GM18498 (cell line): ENCODE measurements around the gene NRXN3.
"Not testable (repeated sequence)": the region's sequence is repeated elsewhere in the genome, so short reads cannot be mapped to it uniquely, and the experiment has no call there.

Source experiments
- ATAC-seq: cut with Tn5 transposase; IDR thresholded peaks from one replicate; pipeline ENCODE4 v1.9.1; 2021; ENCODE audit warnings: mild to moderate bottlenecking, moderate library complexity; ENCODE audit not compliant: unreplicated experiment

The NRXN3 gene

DNA sequence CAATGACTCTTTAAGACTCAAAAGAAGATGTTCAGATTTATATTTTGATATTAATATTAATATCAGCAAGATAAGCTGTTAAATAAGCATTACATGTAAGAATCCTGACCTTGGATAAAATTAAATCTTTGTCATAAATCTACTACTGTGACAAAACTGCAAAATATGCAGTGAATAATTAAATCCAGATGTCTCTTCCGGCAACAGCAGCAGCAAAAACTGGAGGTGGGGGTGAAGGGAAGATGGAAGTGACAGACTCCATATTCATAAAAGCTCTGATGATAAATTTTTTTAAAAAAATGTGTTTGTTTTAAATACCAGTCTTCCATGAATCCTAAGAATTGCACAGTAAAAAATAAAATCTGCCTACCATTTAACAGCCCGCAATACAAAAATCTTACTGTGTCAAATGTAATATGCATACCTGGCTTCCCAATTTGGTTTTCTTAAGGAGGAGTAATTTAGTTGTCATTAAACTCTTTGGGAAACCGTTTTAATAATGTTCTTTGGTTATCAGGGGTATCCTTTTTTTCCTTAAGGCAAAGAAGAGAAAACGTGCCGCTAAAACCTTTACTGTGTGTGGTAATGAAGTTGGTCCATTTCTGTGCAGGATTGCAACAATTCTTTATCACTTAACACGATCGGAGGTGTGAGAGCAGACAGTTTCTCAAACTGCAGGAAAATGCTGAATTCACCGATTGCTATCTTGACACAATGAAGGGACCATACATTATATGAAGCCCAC lies 1562.9 kb downstream of the NRXN3 start:
- ATAC-seq: no peak

DNA sequence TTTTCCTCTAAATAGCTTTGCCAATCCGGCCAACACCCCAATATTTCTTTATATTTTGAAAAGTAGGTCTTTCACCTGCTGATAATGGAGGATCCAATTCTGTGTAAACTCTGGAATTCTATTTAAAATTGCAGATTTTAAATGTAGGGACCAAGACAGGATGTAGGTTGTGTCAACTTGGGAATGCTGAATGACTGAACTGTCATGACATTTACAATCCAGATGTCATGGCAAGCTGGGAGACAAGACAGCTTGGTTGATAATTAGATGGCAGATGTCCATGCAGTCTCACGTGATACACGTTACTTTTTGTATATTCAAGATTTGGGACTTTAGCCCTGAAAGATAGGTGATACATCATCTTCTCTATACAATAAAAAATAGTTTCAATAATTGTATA lies 1564.0 kb downstream of the NRXN3 start:
- no peak for ATAC-seq

DNA sequence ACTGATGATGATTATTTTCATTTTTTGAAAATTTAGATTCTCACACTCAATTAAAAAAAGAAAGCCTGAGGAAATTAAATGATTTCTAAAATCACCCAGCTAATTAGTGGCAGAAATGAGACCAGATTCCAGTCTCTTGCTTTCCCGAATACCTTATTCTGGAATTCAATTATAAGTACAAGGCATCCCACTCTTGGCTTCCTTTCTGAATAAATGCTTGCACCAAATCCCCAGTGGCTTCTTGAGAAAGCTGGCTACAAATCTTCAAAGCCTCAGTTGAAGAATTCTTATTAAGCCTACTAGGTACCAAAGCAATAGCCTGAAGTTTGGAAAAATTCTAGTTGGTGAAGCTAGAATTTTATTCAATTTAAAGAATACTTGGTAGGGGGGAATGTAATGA lies 1564.5 kb downstream of the NRXN3 start:
- ATAC-seq: no peak

DNA sequence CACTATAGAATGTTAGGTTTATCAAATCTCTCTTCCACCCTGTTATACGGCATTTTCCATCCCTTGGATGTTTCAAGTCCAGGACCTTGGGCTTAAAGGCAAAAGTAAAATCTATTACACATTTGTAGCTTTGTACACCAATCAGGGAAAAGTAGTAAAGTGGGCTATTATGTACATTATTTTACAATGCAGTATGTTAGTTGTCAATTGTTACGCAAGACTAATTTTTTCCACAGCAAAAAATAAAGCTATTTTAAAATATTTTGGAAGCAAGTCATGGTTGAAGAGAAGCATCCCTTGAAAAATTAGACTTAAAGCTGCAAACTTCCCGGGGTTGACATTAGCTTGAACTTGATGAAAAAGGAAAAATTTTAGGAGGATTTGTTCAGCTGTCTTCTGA lies 1564.9 kb downstream of the NRXN3 start:
- ATAC-seq: no peak

DNA sequence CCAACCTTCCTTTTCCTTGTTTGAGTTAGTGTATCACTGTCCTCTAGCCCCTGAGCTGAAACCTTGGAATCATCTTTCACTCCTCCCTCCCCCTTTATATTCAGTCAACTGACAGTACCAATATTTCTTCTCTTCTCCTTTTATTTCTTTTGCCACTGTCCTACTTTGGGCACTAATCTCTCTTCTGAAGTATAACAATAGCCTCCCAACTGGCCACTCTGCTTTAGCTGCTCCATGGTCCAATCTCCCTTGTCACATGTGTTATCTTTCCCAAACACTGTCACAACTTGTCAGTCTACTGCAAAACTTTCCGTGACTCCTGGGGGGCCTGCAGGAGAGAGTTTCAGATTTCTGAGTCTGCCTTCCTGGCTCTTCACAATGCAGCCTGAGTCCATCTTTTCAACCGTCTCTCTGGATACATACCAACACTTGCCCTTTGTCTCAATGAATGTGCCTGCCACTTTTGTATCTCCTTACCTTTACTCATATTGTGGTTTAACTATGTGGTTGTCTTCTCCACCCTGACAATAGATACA lies 1570.0 kb downstream of the NRXN3 start:
- ATAC-seq: no peak

DNA sequence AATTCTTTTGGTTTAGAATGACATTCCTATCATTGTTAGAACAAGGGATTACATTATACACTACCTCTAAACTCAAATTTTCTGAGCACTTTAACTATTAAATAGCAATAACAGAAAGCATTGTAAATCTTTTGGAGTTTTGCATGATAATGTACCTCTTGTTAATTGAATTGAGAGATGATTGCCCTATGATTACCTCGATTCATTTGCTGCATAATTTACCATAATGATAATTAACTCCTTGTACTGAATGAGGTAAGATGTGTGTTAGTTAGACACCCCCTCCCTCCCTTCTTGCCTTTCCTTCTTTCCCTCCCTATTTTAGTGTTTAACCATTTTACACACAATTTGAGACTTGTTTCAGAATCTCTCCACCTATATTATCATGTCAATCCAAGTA lies 1572.0 kb downstream of the NRXN3 start:
- ATAC-seq: no peak

DNA sequence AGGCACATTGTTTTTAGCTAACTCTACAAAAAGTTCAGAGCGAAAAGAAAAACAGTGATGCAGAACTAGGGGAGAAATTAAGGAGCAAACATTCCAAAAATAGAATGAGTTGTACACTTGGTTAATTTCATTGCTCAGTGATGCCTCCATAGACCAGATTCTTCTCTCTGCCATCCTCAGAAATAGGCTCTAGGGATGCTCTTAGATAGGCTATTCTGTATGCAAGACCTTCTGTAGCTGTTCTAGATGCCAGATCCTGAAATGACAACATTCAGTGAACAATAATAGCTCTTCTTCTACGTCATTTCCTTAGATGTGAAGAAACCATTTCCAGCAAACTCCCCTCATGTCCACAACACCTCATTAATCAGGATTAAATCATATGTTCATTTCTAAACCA lies 1574.9 kb downstream of the NRXN3 start:
- no peak for ATAC-seq

DNA sequence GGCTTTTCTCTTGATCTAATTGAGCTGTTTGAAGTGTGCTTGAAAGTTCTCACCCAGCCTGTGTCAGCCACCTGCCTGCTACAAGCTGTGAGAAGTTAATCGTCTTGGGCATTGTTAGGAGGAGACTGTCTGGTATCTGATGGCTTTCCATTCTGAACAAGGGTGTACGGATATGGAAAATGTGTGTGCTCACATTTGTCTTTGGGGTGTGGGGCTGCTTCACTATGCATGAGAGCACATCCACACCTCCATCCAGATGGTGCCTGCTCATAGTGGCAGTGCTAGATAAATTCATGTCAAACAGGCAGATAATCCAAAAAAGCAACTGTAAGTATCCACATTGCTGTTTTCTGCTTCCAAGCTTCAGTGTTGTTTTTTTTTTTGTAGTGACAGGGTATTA lies 1578.9 kb downstream of the NRXN3 start:
- ATAC-seq: no peak

DNA sequence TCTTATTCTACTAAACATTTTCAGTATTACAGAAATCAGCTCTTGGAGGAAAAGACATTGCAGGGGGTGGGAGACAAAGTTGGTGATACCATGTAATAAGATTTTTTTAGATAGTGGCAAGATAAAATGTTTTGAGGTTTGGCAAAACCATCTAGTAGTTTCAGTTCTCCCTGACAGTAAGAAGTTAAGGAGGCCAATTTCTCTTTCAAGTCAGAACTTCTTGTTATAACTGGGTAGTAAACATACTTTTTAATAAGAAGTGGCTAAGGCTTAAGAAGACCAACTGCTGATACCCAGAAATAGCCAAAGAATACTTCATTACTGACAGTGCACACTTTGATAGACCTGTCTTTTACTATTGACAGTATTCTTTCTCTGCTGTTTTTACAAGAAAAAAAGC lies 1588.8 kb downstream of the NRXN3 start:
- no peak for ATAC-seq

DNA sequence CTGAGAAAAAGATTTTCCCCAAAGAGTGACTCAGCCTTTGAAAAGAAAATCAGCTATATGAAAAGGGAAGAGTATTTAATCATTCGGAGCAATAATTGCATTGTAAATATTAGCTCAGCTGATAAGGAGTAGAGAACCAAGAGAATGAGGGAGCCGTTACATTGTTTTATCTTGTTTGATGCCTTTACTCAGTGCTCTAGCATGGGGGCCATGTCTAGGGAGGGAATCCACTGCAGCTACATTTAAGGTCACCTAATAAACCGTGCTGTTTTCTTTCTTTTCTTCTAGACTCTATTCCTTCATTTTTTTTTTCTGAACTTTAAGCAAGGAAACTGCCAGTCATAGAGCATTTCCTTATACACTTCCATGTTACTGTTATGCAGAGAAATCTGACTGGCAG lies 1594.2 kb downstream of the NRXN3 start:
- ATAC-seq: no peak

DNA sequence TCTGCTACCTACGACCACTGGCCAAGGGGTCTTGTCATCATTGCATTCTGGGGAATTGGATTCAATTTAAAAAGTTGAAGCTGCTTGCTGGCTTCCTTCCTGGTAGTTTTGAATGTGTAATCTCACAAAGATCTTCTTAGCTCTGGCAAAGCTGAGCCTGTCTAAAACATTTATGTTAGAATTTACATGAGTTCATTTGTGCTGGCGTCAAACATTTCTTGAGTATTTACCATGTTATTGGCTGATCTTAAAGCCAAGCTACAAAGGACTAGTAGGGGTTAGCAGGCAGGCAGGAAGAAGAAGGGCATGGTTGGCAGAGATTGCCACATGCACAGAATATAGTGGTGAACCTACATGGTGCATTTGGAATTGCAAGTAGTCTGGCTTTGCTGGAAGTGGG lies 1596.3 kb downstream of the NRXN3 start:
- no peak for ATAC-seq

DNA sequence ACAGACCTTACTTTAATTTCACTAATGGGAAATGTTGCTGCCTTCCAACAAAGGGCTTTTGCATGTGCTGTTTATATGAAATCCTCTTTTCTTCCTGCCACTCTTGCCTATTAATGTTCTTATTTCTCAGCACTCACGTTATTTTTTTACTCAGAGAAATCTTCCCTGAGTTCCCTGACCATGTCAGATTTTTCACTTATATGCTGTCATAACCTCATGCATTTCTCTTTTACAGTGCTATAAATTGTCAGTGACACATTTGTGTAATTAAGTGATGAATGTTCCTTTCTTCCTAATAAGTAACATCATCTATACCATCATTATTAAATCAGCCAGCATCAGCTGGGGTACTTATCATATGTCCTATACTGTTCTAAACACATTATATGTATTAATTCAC lies 1597.1 kb downstream of the NRXN3 start:
- no peak for ATAC-seq

DNA sequence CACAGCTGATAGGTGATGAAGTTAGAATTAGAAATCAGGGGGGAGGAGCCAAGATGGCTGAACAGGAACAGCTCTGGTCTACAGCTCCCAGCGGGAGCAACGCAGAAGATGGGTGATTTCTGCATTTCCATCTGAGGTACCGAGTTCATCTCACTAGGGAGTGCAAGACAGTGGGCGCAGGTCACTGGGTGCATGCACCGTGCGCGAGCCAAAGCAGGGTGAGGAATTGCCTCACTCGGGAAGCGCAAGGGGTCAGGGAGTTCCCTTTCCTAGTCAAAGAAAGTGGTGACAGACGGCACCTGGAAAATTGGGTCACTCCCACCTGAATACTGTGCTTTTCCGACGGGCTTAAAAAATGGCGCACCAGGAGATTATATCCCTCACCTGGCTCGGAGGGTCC lies 1597.5 kb downstream of the NRXN3 start:
- ATAC-seq: not testable (repeated sequence)

DNA sequence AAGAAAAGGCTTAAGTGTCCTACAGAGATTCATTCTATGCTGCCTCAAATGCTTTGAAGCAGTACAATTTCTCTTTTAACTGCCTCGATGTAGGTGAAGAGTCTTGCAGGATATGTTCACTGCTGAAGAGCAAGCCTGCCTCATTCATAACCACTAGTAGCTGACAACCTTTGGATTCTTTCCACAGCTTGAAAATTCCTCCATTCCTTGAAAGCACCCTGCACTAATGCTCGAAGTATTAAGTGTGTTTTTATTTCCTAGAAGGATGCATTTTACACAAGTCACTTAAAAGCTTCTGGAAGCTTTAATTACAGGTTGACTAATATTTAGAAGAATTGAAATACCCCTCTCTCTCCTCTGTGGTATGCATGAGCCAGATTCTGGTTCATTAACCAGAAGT lies 1611.7 kb downstream of the NRXN3 start:
- no peak for ATAC-seq

DNA sequence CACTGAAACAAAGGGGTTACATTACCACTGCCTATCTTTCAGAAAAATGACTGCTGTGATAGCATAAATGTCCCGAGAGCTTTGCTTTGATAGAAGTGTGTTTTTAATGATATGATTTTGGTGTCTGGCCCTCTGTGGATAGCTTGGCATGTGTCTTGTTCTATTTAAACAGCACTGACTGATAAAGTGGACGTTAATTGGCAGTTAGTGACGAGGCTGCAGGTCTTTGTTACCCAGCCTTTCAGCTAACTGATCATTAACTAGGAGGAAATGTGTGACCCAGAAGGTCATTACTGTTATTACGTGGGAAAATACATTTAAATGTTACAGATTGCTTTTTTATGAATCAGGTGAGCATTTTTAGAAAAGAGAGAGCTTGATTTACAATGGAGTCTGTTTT lies 1612.9 kb downstream of the NRXN3 start:
- no peak for ATAC-seq

DNA sequence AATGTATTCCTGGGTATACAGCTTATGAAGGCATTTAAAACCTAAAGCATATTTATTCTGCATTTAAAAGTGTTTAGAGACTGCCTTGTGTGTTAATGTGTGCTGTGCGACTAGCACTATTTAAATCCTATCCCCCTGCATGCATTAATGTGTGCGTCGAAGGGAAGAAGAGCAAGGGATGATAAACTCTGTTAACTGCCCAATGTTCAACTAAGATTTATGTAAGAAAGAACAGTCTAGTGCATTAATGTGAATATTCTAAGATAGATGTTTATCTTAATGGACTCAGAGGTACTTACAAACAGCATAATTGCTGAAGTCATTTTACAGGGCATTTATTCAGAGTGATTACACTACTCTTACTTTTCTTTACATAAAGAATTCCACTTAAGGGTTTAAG lies 1616.3 kb downstream of the NRXN3 start:
- no peak for ATAC-seq

DNA sequence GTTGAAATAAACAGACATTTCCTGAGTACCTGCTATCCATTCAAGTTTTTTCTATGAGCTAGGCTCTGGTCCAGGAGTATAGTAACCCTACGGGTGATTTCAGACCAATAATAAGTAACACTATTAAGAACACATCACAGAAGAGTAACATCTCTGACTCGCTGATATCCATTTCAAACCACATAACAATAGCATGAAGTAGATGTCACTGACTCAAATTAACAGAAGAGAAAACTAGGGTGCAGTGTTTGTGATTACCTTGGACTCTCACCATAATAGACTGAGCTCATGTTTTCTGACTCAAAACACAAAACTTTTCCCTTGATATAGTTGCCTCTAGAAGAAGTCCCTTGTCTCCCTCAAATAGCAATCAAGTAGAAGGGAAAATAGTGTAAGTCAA lies 1618.2 kb downstream of the NRXN3 start:
- ATAC-seq: no peak

DNA sequence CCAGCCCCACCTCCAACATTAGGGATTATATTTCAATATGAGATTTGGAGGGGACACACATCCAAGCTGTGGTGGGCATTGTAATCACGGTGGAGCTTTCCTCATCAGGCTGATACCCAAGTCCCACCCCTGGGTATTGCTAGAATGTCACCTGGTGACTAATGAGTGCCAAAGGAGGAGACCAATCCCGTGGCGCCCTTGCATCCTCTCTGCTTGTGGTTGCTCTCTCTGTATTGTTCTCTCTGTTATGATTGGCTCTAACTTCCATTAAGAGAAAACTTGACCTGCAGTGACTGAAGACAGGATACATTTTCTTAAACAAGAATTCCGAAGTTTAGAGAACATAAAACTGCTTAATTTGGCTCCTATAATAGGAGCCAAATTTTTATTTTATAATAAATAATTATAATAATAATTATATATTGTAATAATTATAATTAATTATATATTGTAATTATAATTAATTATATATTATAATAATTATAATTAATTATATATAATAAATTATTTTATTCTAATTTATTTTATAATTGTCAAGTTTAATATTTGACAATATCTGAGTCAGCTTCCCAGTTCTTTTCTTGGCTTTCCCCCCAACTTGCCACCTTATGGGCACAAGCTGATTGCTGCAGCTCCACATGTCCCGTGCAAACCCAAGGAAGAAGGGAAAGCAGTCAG lies 1621.0 kb downstream of the NRXN3 start:
- no peak for ATAC-seq

DNA sequence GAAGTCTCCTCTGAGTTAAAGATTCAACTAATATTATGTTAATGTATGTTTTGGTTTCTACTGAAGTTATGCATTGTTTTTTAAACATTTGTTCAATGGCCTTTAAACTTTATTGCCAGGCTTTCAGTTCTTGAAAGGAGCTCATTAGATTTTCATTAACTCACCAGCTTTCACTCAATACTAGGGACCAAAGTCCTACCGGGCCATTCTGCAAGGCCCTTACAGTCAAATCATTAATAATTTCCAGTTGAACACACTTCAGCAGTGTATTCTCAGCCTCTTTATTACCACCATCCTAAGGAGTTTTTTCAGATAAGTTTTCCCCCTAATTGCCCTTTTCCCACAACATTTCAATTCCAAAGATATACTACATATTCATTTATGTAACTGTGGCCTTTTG lies 1631.9 kb downstream of the NRXN3 start:
- ATAC-seq: no peak

DNA sequence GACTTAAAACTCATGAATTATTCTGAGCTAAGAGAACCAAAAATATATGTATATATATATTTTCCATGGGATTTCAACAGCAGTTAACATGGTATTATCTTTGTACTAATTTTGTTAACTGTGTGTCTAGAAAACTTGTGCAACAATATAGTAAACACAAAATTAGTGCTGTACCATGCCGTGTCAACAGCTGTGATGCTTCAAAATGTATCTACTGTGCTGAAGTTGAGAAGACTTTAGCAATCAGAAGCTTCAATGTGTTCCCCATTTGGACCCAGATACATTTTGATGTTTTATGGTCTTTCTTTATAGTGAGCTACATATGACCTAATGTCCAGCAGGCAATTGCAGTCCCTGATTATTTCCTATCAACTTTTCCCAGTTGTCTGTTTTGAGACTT lies 1635.5 kb downstream of the NRXN3 start:
- ATAC-seq: no peak

DNA sequence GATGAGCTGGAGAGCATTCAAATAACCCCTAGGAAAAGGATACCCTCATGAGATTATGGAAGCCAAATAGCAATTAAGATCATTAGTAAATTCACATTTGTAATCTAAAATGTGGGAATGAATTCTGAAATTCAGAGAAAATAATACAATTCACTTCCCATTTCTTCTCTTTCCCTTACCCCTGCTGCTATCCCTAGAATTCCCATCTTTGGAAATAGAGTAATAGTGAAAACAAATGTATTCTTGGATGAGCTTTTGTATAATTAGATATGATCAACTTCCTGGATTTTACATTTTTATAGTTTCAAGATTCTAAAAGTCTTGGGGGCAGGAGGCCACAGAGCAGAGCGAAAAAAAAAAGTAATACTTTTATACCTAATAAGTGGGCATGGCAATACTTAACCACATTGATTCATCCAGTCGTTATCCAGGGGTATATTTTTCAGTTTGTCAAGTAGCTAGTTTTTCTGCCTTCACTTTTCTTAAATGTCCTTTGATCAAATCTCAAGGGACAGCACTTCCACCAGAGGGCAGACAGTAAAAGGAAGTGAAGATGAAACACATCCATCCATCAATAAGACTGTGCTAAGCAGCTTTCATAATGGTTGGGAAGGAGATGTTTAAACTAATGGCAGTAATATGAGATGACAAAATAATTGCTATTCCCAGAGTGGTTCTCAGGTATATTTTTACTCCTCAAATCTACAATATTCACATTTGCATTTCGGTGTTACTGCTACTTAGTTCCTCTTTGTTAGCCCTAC lies 1639.9 kb downstream of the NRXN3 start:
- ATAC-seq: no peak
